ENCODE data around the gene PTPRF. TPM values are rescaled to one million over a fixed set of nuclear protein-coding genes. Genes with fewer than 3 reads are reported as not detected.

PTPRF gene
- total and polyA plus RNA-seq, 2 experiments from 2014 or later = 96.0 to 115 TPM

DNA sequence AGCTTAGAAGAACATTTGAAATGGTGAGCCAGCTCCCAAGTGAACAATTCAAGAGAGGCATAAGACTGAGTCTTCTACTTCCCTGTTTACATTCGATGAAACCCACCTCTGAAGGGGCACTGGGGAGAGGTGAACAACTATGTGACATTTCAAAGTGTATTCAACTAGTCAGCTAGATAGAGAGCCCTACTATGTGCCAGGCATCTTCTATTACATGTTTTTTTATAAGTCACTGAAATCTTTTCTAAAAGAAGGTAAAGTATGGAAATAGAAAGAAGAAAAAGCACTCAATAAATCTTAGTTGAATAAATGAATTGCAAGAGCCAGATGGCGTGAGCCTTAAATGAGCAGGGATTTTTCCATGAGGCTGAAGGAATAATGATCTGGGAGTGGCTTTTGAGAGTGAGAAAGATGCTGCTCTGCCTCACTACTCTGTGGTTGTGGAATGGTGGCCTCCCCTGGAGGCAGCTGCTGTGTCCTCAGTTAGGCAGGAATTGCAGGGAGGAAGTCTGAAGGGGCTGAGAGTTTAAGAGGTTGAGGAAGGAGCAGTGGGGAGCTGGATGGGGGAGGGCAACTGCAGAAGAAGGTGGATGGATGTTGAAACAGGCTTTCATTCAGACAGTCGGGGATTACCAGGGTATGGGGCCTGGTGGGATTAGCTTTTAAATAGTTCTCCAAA, 10.4 kb upstream of the PTPRF start:
- Histone ChIP-seq H2AFZ (no peak overlapping the region), H3K9me3 (ENCODE audit: low read depth) (no peaks in the 10 kb centered on the region), H4K20me1 (ENCODE audit: insufficient read depth, poor library complexity, severe bottlenecking) (no peaks in the 10 kb centered on the region), H3K27me3 (peaks cover 5% of the 10 kb centered on the region), H3K4me1 (ENCODE audit: insufficient read depth) (peaks cover 13% of the 10 kb centered on the region), H3K27ac (no peak overlapping the region), H3K4me2 (no peak overlapping the region), H3K9me2 (replicated peaks; ENCODE audit: insufficient read depth) (no peaks in the 10 kb centered on the region), H3K79me2 (no peaks in the 10 kb centered on the region), H3K4me3 (no peak overlapping the region), H3K36me3 (replicated peaks; ENCODE audit: insufficient read depth, low read depth) (no peaks in the 10 kb centered on the region)
- WGBS (ENCODE audit: low lambda C conversion rate, missing lambda C conversion rate) = 76% methylated on average over 3 of the region's 3 CpGs
- DNase-seq (ENCODE audit: low spot score) = no peak
- TF ChIP-seq EZH2phosphoT487 (IDR thresholded peaks at IDR 0.05; ENCODE audit: low read depth, severe bottlenecking, unreplicated experiment) (no peak), CTCF (IDR thresholded peaks at IDR 0.05; ENCODE audit: poor library complexity) (no peak), EZH2 (IDR thresholded peaks at IDR 0.05; ENCODE audit: borderline replicate concordance) (no peak)

DNA sequence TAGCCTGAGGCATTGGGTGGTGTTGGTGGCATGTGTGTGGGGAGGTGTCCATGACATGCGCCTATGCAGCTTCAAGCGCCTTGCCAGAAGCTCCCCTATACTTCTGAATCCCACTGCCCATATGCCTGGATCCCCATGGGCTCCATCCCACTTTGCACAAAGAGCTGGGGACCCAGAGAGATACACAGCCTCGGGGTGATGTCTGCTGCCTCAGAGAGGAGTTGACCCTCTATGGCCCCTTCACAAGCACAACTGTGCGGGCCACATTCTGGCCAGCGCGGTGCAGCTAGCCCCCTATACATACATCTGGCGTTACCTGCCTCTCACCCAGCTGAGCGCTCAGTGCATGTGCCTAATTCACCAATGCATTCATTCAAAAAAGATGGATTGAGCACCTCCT, 9.6 kb upstream of the PTPRF start:
- Histone ChIP-seq H3K27me3 (peaks cover 5% of the 10 kb centered on the region), H4K20me1 (ENCODE audit: insufficient read depth, poor library complexity, severe bottlenecking) (no peaks in the 10 kb centered on the region), H2AFZ (no peak overlapping the region), H3K9me3 (ENCODE audit: low read depth) (no peaks in the 10 kb centered on the region), H3K4me3 (no peak overlapping the region), H3K79me2 (no peaks in the 10 kb centered on the region), H3K4me2 (no peak overlapping the region), H3K9me2 (replicated peaks; ENCODE audit: insufficient read depth) (no peaks in the 10 kb centered on the region), H3K36me3 (replicated peaks; ENCODE audit: insufficient read depth, low read depth) (no peaks in the 10 kb centered on the region), H3K4me1 (ENCODE audit: insufficient read depth) (peaks cover 15% of the 10 kb centered on the region), H3K27ac (no peak overlapping the region)
- no peak for DNase-seq (ENCODE audit: low spot score)
- TF ChIP-seq EZH2 (IDR thresholded peaks at IDR 0.05; ENCODE audit: borderline replicate concordance) (no peak), CTCF (IDR thresholded peaks at IDR 0.05; ENCODE audit: poor library complexity) (no peak), EZH2phosphoT487 (IDR thresholded peaks at IDR 0.05; ENCODE audit: low read depth, severe bottlenecking, unreplicated experiment) (no peak)
- 93% methylated on average over 8 of the region's 8 CpGs for WGBS (ENCODE audit: low lambda C conversion rate, missing lambda C conversion rate)

GRCh38 chr1:43521756-43522155, 8.9 kb upstream of the PTPRF start:
- peaks cover 15% of the 10 kb centered on the region for H3K4me1 ChIP-seq (ENCODE audit: insufficient read depth)
- H3K79me2 ChIP-seq = no peaks in the 10 kb centered on the region
- H3K9me2 ChIP-seq (replicated peaks; ENCODE audit: insufficient read depth) = no peaks in the 10 kb centered on the region
- peak overlapping the region; percentile 80 for H3K27ac ChIP-seq
- H2AFZ ChIP-seq = no peak overlapping the region
- DNase-seq (ENCODE audit: low spot score) = no peak
- WGBS (ENCODE audit: low lambda C conversion rate, missing lambda C conversion rate) = 94% methylated on average over 8 of the region's 8 CpGs
- no peak overlapping the region for H3K4me3 ChIP-seq
- TF ChIP-seq CTCF (IDR thresholded peaks at IDR 0.05; ENCODE audit: poor library complexity) (no peak), EZH2 (IDR thresholded peaks at IDR 0.05; ENCODE audit: borderline replicate concordance) (no peak), EZH2phosphoT487 (IDR thresholded peaks at IDR 0.05; ENCODE audit: low read depth, severe bottlenecking, unreplicated experiment) (no peak)
- H3K27me3 ChIP-seq = peaks cover 5% of the 10 kb centered on the region
- no peaks in the 10 kb centered on the region for H3K9me3 ChIP-seq (ENCODE audit: low read depth)
- no peak overlapping the region for H3K4me2 ChIP-seq
- H3K36me3 ChIP-seq (replicated peaks; ENCODE audit: insufficient read depth, low read depth) = no peaks in the 10 kb centered on the region
- no peaks in the 10 kb centered on the region for H4K20me1 ChIP-seq (ENCODE audit: insufficient read depth, poor library complexity, severe bottlenecking)

All from hepatocyte (in vitro differentiated cells).